ENCODE results near the gene HHIPL1.

DNA sequence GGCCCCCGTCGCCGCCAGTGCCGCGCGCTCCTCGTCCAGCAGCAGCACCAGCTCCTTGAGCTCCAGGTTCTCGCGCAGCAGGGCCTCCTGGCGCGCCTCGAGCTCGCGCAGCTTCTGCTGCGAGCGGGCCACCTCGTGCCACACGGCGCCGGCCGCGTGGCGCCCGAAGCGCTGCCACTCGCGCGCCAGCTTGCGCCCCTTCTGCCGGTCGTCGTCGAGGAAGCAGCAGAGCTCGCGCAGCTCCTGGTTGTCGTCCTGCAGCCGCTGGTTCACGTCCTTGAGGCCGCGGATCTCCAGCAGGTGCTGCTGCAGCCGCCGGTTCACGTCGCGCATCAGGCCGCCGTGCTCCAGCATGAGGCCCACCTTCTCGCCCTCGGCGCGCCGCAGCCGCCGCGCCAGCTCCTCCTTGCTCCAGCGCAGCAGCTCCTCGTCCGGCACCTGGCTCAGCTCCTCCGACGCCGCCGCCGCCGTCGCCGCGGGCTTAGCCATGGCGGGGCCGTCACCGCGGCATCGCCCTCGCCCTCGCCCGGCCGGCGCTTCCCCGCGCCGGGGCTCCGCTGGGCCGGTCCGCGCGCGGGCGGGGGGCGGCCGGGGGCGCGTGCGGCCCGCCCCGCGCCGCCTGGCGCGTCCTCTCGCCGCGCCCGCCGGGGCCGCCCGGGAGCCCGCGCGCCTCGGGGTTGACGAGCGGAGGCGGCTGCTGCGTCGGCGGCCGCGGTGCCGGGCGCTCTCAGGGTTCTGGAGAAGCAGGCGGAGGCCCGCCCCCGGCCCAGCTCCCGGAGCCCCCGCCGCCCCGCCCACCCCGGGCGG is 41.3 kb upstream of the HHIPL1 start, which contains the start of gene CCDC85C:
- TF ChIP-seq, protein P1, sequence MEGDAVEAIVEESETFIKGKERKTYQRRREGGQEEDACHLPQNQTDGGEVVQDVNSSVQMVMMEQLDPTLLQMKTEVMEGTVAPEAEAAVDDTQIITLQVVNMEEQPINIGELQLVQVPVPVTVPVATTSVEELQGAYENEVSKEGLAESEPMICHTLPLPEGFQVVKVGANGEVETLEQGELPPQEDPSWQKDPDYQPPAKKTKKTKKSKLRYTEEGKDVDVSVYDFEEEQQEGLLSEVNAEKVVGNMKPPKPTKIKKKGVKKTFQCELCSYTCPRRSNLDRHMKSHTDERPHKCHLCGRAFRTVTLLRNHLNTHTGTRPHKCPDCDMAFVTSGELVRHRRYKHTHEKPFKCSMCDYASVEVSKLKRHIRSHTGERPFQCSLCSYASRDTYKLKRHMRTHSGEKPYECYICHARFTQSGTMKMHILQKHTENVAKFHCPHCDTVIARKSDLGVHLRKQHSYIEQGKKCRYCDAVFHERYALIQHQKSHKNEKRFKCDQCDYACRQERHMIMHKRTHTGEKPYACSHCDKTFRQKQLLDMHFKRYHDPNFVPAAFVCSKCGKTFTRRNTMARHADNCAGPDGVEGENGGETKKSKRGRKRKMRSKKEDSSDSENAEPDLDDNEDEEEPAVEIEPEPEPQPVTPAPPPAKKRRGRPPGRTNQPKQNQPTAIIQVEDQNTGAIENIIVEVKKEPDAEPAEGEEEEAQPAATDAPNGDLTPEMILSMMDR (conservative IDR thresholded peaks at IDR 0.05; ENCODE audit: low read length), result no peak
- no peak for TF ChIP-seq EZH2phosphoT487 (IDR thresholded peaks at IDR 0.05; ENCODE audit: borderline replicate concordance, low read depth, low read length)
